G401.6 (cell line): ENCODE results near the gene PDXP.

Experiments
- FAIRE-seq: peaks from 2 replicates; lab custom pipeline; 2012; peaks lifted over from hg19 to GRCh38; lab: Jason Lieb, UNC

The PDXP gene

DNA sequence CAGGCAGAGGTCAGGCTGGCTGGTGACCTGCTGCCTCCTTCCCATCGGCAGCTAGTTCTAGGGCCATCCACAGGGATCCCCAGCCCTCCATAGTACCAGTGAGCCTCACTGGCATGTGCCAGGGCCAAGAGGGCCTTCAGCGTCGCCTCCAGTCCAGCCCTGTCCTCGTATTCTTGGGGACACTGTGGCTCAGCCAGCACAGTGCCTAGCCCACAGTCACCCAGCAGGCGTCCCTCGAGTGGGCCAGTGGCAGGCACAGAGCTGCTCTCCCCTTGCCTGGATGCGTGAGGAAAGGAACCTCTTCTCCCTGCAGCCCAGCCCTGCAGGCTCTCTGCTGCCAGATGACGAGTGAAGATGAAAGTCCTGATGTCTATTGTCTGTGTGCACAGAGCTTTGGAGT lies 29.7 kb upstream of the PDXP start:
- FAIRE-seq: no peak

GRCh38 chr22:37629928-37630327 lies 28.6 kb upstream of the PDXP start:
- no peak for FAIRE-seq

GRCh38 chr22:37630839-37631435 lies 27.6 kb upstream of the PDXP start:
- FAIRE-seq: no peak

DNA sequence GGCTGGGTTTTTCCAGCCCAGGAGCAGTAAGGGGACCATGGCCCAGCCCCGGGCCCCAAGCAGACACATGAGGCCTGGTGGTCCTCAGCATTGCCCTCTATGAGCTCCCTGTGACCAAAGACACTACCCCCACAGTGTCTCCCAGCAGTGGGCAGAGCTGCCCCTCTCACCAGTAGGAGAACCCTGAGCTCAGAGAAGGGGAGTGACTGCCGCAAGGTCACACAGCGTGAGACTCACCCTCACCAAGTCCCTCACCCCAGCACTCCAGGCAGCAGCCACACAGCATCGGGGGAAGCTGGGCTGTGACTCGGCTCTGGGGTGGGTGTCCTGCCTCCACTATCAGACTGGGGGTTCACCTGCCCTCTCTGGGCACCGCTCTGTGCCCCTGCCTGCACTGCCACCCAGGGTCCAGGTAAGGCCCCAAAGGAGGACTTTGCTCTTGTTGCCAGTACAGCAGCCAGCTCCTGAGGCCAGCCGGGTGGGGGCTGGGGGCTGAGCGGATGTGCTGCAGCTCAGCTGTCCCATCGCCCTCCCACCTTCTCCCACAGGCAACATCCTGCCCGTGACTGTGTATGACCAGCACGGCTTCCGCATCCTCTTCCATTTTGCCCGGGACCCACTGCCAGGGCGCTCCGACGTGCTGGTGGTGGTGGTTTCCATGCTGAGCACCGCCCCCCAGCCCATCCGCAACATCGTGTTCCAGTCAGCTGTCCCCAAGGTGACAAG lies 26.9 kb upstream of the PDXP start:
- no peak for FAIRE-seq

DNA sequence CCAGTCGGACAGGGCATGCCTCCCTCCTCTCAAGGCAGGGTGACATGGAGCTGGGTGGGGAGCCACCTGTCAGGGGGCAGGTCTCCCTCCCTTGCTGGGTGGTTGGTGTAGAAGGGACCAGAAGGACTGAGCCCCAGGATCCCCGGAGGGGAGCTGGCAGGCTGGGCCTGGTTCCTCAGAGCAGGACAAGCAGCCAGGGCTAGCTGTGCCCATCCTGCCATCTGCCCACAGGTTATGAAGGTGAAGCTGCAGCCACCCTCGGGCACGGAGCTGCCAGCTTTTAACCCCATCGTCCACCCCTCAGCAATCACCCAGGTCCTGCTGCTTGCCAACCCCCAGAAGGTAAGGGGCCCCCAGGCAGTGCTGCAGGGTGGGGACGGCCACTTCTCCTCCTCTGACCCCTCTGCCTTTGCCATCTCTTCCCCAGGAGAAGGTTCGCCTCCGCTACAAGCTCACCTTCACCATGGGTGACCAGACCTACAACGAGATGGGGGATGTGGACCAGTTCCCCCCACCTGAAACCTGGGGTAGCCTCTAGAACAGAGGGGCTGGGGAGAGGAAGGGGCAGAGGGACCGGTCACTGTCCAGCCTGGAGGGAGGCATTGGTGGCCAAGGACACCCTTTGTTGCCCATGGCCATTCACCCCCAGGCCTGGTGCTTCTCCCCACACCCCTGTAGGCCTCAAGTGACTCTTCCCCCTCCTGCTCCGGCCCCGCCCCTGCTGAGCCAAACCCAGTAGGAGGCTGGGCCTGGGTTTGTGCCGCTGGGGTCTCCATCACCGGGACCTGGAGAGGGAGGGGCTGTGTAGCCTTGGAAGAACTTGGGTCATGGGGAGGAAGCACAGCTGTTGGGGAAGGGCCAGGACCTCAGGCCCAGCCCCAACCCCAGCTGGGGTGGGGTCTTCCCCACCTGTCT lies 26.1 kb upstream of the PDXP start:
- no peak for FAIRE-seq

- no peak for FAIRE-seq
These were observed 25.4 kb upstream of the PDXP start for GRCh38 chr22:37633089-37633624.

GRCh38 chr22:37633625-37634416 lies 24.7 kb upstream of the PDXP start:
- no peak for FAIRE-seq

DNA sequence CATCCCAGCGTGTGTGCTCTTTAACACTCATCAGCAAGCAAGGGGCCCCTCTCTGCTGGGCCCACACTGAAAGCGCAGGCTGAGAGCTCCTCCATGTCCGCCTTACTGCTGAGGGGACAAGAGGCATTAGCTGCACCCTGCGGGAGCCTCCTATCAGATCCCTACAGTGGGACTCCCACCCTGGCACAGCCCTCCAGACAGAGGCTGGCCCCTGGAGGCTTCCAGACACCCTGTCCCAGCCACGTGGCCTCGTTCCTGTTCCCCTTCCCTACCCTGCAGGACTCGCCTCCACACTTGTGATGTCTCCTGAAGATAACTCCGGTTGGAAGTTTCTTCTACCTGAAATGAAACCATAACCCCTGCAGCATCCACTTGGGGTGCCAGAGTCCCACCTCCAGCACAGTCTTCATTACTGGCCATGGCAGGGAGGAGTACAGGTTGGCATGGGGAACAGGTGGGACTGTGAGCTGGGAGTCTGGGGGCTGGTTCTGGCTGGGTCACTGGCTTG lies 24.1 kb upstream of the PDXP start:
- no peak for FAIRE-seq

- FAIRE-seq: no peak
These were observed 23.4 kb upstream of the PDXP start for GRCh38 chr22:37635157-37635556.

GRCh38 chr22:37636186-37636948 lies 22.2 kb upstream of the PDXP start:
- FAIRE-seq: no peak

- no peak for FAIRE-seq
These were observed 21.6 kb upstream of the PDXP start for GRCh38 chr22:37636949-37637273.

- FAIRE-seq: peak; percentile 34
These were observed 20.0 kb upstream of the PDXP start for GRCh38 chr22:37638391-37639069.

DNA sequence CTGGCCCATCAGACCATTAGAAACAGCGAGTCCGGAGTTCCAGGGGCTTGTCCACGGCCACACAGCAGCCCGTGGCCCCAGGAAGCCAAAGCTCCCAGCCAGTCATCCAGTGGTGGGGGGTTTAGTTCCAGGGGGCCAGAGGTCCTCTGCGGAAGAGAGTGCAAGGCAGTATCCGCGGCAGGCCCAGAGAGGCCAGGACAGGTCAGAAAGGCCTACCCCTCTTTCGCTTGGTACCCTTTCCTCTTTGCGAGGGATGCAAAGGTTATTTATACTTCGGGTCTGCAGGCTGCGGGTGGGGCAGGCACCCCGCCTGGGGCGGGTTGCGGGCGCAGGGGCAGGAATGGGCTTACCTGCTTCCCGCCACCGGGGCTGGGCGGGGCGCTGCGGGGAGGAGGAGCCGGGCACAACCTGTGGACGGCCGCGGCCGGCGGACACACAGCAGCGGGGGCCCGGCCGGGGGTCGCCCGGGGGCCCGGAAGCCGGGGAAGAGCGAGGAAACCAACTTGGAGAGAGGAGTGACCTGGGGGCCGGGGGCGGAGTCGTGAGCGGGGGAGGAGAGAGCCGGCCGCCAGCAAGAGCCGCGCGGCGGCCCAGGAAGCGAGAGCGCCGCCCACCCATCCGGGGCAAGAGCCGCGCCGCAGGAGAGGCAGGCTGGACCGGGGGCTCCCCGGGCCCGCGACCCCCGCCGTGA lies 19.3 kb upstream of the PDXP start, which contains the start of gene SH3BP1:
Gene SH3BP1, plus strand, starts transcription at position 600 of the 691 bp plus-strand sequence. CDS start 119 bp downstream, outside the sequence.
- no peak for FAIRE-seq

GRCh38 chr22:37639771-37640590 lies 18.5 kb upstream of the PDXP start:
- no peak for FAIRE-seq

DNA sequence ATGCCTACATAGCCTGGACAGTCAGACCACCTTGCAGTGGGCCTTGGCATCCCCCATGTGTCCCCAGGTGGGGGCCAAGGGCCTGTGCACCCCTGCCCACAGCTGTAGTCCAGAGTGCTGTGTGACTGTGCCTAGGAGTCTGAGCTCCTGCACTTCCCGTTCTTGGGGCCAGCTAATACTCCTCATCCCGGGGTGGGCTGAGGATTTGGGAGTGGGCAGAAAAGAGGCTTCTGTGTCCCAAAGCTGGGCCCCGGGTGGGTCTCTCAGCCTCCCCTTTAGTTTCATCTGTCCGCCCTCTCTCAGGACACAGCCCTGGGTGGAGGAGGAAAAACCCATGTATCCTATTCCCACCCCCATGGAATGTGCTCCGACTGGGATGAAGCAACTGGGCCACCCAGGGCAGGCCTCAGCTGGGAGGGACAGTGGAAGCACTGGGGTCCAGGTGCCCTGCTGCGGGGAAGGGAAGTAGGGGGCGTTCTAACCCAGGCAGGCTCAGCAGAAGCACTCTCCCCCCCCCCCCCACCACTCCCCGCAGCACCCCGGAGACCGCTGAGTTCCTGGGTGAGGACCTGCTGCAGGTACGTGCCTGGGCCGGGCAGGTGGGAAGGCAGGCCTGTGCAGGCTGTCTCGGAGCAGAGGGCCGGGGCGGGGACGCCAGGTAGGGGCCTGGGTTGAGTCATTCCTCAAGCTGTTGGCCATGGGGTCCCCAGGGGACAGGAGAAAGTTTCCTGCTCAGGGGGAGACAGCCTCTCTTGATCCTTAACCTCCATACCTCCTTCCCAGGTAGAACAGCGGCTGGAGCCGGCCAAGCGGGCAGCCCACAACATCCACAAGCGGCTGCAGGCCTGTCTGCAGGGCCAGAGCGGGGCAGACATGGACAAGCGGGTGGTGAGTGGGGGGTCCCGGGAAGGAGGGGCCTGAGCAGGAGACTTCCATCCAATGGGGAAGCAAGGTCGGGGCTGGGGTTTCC lies 17.6 kb upstream of the PDXP start:
- FAIRE-seq: no peak

- FAIRE-seq: no peak
These were observed 17.0 kb upstream of the PDXP start for GRCh38 chr22:37641561-37641949.

DNA sequence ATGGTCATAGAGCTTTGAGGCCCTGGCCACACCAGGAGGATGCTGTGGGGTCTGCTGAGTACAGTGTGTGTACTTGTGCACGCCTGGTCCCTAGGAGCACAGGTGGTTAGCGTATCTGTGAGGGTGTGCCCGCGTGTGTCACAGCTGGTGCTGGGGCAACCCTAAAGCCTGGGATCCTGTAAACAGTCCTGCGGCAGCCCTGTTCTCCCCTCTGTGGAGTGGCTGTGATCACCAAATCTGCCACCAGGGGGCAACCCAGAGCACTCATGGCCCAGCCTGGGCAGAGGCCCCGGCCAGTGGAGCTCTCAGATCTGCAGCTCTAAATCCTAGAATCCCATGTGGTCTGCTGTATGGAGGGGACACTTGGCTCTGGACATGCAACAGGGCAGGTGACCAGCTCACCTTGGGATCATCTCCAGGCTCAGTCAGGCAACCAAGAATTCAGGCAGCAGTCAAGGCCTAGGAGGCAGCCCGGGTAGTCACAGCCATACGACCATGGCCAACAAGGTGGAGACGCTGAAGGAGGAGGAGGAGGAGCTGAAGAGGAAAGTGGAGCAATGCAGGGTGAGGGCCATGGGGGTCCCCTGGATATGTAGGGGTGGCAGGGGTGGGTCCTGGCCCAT lies 15.2 kb upstream of the PDXP start:
- peak; percentile 80 for FAIRE-seq
